HG03097 (cell line): ENCODE results near the gene DLG2.

Source experiments
- ATAC-seq: cut with Tn5 transposase; IDR thresholded peaks from one replicate; pipeline ENCODE4 v1.9.1; 2021; ENCODE audit not compliant: unreplicated experiment, low FRiP score

DLG2 gene

GRCh38 chr11:83813296-83813695, 1813.8 kb downstream of the DLG2 start:
- ATAC-seq = no peak

- ATAC-seq = no peak
Observed at GRCh38 chr11:83809274-83809673, 1817.9 kb downstream of the DLG2 start.

GRCh38 chr11:83801799-83802198, 1825.3 kb downstream of the DLG2 start:
- no peak for ATAC-seq

- no peak for ATAC-seq
Observed at GRCh38 chr11:83793310-83793709, 1833.8 kb downstream of the DLG2 start.

- ATAC-seq = no peak
Observed at GRCh38 chr11:83791557-83791956, 1835.6 kb downstream of the DLG2 start.

GRCh38 chr11:83785942-83786341, 1841.2 kb downstream of the DLG2 start:
- ATAC-seq = no peak

GRCh38 chr11:83784419-83784818, 1842.7 kb downstream of the DLG2 start:
- no peak for ATAC-seq

- no peak for ATAC-seq
Observed at GRCh38 chr11:83782329-83782728, 1844.8 kb downstream of the DLG2 start.

GRCh38 chr11:83779876-83780275, 1847.3 kb downstream of the DLG2 start:
- no peak for ATAC-seq

- no peak for ATAC-seq
Observed at GRCh38 chr11:83778596-83778995, 1848.5 kb downstream of the DLG2 start.

- no peak for ATAC-seq
Observed at GRCh38 chr11:83773950-83774880, 1852.9 kb downstream of the DLG2 start.

- no peak for ATAC-seq
Observed at GRCh38 chr11:83768489-83768888, 1858.7 kb downstream of the DLG2 start.

GRCh38 chr11:83766932-83767331, 1860.2 kb downstream of the DLG2 start:
- ATAC-seq = no peak

- no peak for ATAC-seq
Observed at GRCh38 chr11:83764643-83765042, 1862.5 kb downstream of the DLG2 start.

- ATAC-seq = no peak
Observed at GRCh38 chr11:83760932-83761331, 1866.2 kb downstream of the DLG2 start.

- no peak for ATAC-seq
Observed at GRCh38 chr11:83759148-83759547, 1868.0 kb downstream of the DLG2 start.

- no peak for ATAC-seq
Observed at GRCh38 chr11:83751041-83751440, 1876.1 kb downstream of the DLG2 start.

- ATAC-seq = no peak
Observed at GRCh38 chr11:83746921-83747585, 1880.1 kb downstream of the DLG2 start.

- ATAC-seq = no peak
Observed at GRCh38 chr11:83744620-83745192, 1882.4 kb downstream of the DLG2 start.

- no peak for ATAC-seq
Observed at GRCh38 chr11:83736684-83737083, 1890.5 kb downstream of the DLG2 start.

GRCh38 chr11:83734120-83734519, 1893.0 kb downstream of the DLG2 start:
- ATAC-seq = no peak
